B cell (primary cell): ENCODE measurements around the gene MRC2. TPM values are rescaled to one million over a fixed set of nuclear protein-coding genes. Genes with fewer than 3 reads are reported as not detected.

Source experiments
- ATAC-seq: fragments of 200-7000 bp; cut with Tn5 transposase; one replicate; pipeline ENCODE4 v1.10.0; 2021; ENCODE audit warnings: low read depth, mild to moderate bottlenecking, moderate number of reproducible peaks, moderate library complexity
- CTCF ChIA-PET: fragments of 350-600 bp; sonication (Branson Sonifier 250); formaldehyde crosslinking; loops from one replicate; lab custom pipeline; 2021; ENCODE audit warnings: antibody characterized with exemption, inconsistent platforms; lab: Charles Lee
- POLR2A ChIA-PET: fragments of 350-600 bp; sonication (Branson Sonifier 250); formaldehyde crosslinking; loops from one replicate; lab custom pipeline; 2021; ENCODE audit warnings: antibody characterized with exemption; lab: Charles Lee
- DNase-seq: peaks from one replicate; pipeline ENCODE4 v3.0.0; 2013
- H2AFZ ChIP-seq: 2 replicates; pipeline ENCODE4 v1.6.1; 2012; ENCODE audit warnings: mild to moderate bottlenecking, low read depth, low read length; ENCODE audit not compliant: insufficient read depth, poor library complexity, severe bottlenecking
- H3K27ac ChIP-seq, 2 donors: 1 replicate in 1 of 2; 2 replicates in 1 of 2; pipeline ENCODE4 v1.5.1; 2012 to 2013; ENCODE audit warnings: low read length in 2 of 2, mild to moderate bottlenecking in 2 of 2, moderate library complexity in 1 of 2
- H3K27me3 ChIP-seq, 4 experiments: fragments of 200-600 bp in 1 of 4; sonication (generic) in 1 of 4; replicated peaks in 1 of 4; 1 replicate in 2 of 4; 2 replicates in 2 of 4; pipeline versions ENCODE4 v1.6.1 to v1.7.0; 2013 to 2016; ENCODE audit warnings: low read length in 3 of 4, mild to moderate bottlenecking in 2 of 4, mixed read lengths in 1 of 4, moderate library complexity in 1 of 4; ENCODE audit not compliant: insufficient read depth in 4 of 4, control insufficient read depth in 3 of 4; ENCODE audit errors: control extremely low read depth in 1 of 4
- H3K36me3 ChIP-seq, 2 experiments: replicated peaks in 1 of 2; 1 replicate in 1 of 2; 2 replicates in 1 of 2; pipeline versions ENCODE4 v1.6.1 to v1.7.1; 2013; ENCODE audit warnings: low read length in 1 of 2; ENCODE audit not compliant: insufficient read depth in 2 of 2, control insufficient read depth in 1 of 2; ENCODE audit errors: control extremely low read depth in 1 of 2, extremely low read depth in 1 of 2
- H3K4me1 ChIP-seq, 2 donors: fragments of 200-600 bp in 1 of 2; sonication (generic) in 1 of 2; 1 replicate in 1 of 2; 2 replicates in 1 of 2; pipeline versions ENCODE4 v1.5.1 to v1.6.1; 2013 to 2017; ENCODE audit warnings: low read length in 2 of 2; ENCODE audit not compliant: control insufficient read depth in 2 of 2, insufficient read depth in 2 of 2
- H3K4me2 ChIP-seq: replicated peaks from 2 replicates; pipeline ENCODE3; 2012; ENCODE audit warnings: mild to moderate bottlenecking, low read depth, low read length; ENCODE audit not compliant: poor library complexity, severe bottlenecking
- H3K4me3 ChIP-seq, 5 experiments: fragments of 200-600 bp in 1 of 5; sonication (generic) in 1 of 5; 1 replicate in 3 of 5; 2 replicates in 2 of 5; pipeline versions ENCODE4 v1.5.1 to v1.7.0; 2011 to 2016; ENCODE audit warnings: low read length in 4 of 5, mild to moderate bottlenecking in 4 of 5, low read depth in 2 of 5, control low read depth in 1 of 5, moderate library complexity in 1 of 5; ENCODE audit not compliant: insufficient read depth in 1 of 5; ENCODE audit errors: control extremely low read depth in 1 of 5, extremely low read depth in 1 of 5
- H3K79me2 ChIP-seq: fragments of 200-600 bp; sonication (generic); one replicate; pipeline ENCODE4 v1.6.0; 2016; ENCODE audit warnings: low read length; ENCODE audit not compliant: control insufficient read depth, insufficient read depth
- H3K9ac ChIP-seq: fragments of 200-600 bp; sonication (generic); 2 replicates; pipeline ENCODE4 v1.6.1; 2017; ENCODE audit warnings: mild to moderate bottlenecking, low read length, moderate library complexity
- H3K9me3 ChIP-seq, 3 donors: one replicate each; pipeline versions ENCODE4 v1.6.1 to v1.7.1; 2013; ENCODE audit warnings: low read length in 2 of 3; ENCODE audit not compliant: control insufficient read depth in 2 of 3, insufficient read depth in 1 of 3; ENCODE audit errors: control extremely low read depth in 1 of 3
- H4K20me1 ChIP-seq: 2 replicates; pipeline ENCODE4 v1.6.0; 2012; ENCODE audit warnings: mild to moderate bottlenecking, low read length; ENCODE audit not compliant: insufficient read depth, control insufficient read depth, poor library complexity, severe bottlenecking
- H3K27ac Mint-ChIP-seq: one replicate; pipeline ENCODE4 v1.8.0; 2021; ENCODE audit warnings: mixed read lengths
- H3K27me3 Mint-ChIP-seq: one replicate; pipeline ENCODE4 v1.8.0; 2021; ENCODE audit warnings: mixed read lengths
- H3K4me1 Mint-ChIP-seq: one replicate; pipeline ENCODE4 v1.8.0; 2021; ENCODE audit warnings: mixed read lengths
- H3K4me3 Mint-ChIP-seq: one replicate; pipeline ENCODE4 v1.8.0; 2021; ENCODE audit warnings: mixed read lengths
- H3K9me3 Mint-ChIP-seq: one replicate; pipeline ENCODE4 v1.8.0; 2022; ENCODE audit warnings: mixed read lengths; ENCODE audit not compliant: insufficient read depth
- EZH2 ChIP-seq: IDR thresholded peaks from 2 replicates; pipeline ENCODE4 v1.6.1; 2012; ENCODE audit warnings: borderline replicate concordance, low read depth, mild to moderate bottlenecking, moderate library complexity, low read length; ENCODE audit not compliant: insufficient read depth, poor library complexity, severe bottlenecking
- WGBS: methylation state at CpG from one replicate; pipeline ENCODE4 v1.1.5; 2013; ENCODE audit warnings: missing lambda C conversion rate; ENCODE audit not compliant: insufficient coverage; 5-methylcytosine and 5-hydroxymethylcytosine counted together
- intact Hi-C: fragments of 100-400 bp; cut with micrococcal nuclease; formaldehyde crosslinking; loops from one replicate; pipeline ENCODE4 v1.10.0; 2022
- polyA plus RNA-seq: library from polyadenylated mRNA; depleted of rRNA; stranded (reverse); fragments of >200 nt; gene quantifications from 2 replicates; pipeline ENCODE4 v1.2.3, GENCODE V29; 2012
- total RNA-seq, 2 donors: library from RNA; stranded (reverse); fragments of 120-200 nt in 1 of 2; gene quantifications; 1 replicate in 1 of 2; 2 replicates in 1 of 2; pipeline versions ENCODE4 v1.2.3 to v1.2.4, GENCODE V29; 2013 to 2022
- TF ChIP-seq, protein P1 (sequence below): fragments of 200-600 bp; IDR thresholded peaks from one replicate; pipeline ENCODE4 v1.8.0; 2022; ENCODE audit warnings: antibody characterized with exemption, mild to moderate bottlenecking

MRC2 gene
- total and polyA plus RNA-seq, 2 donors (not counting 1 experiment from before 2014, with no cell fraction given) = 0.09 to 0.34 TPM

DNA sequence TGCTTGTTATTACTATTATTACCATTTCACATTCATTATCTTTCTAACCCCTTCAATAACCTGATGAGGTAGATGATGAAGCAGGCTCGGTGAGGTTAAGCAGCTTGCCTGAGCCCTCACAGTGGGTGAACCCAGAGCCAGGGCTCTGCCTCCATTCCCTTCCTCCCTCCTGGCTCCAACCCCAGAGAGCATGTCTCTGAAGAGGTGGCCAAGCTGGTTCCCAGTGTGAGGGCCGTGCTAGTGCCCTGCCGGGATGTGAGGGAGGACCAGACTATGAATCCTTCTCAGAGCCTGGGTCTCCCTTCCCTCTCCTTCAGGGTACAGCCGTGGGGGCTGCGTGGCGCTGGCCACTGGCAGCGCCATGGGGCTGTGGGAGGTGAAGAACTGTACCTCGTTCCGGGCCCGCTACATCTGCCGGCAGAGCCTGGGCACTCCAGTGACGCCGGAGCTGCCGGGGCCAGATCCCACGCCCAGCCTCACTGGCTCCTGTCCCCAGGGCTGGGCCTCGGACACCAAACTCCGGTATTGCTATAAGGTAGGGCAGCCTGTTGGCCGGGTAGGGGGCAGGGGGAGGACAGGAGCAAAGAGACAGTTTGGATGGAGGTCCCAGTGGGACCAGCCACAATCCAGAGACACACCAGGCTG lies 49.6 kb downstream of the MRC2 start:
- H3K27ac Mint-ChIP-seq = no peak overlapping the region
- no peak overlapping the region for H2AFZ ChIP-seq
- H4K20me1 ChIP-seq = no peaks in the 10 kb centered on the region
- DNase-seq (no peak), ATAC-seq (no peak)
- WGBS = 96% methylated on average over 13 of the region's 18 CpGs
- ChIA-PET CTCF (no interaction called here), POLR2A (no interaction called here)
- no peaks in the 10 kb centered on the region for H3K9me3 ChIP-seq
- TF ChIP-seq, protein P1, sequence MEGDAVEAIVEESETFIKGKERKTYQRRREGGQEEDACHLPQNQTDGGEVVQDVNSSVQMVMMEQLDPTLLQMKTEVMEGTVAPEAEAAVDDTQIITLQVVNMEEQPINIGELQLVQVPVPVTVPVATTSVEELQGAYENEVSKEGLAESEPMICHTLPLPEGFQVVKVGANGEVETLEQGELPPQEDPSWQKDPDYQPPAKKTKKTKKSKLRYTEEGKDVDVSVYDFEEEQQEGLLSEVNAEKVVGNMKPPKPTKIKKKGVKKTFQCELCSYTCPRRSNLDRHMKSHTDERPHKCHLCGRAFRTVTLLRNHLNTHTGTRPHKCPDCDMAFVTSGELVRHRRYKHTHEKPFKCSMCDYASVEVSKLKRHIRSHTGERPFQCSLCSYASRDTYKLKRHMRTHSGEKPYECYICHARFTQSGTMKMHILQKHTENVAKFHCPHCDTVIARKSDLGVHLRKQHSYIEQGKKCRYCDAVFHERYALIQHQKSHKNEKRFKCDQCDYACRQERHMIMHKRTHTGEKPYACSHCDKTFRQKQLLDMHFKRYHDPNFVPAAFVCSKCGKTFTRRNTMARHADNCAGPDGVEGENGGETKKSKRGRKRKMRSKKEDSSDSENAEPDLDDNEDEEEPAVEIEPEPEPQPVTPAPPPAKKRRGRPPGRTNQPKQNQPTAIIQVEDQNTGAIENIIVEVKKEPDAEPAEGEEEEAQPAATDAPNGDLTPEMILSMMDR = no peak
- TF ChIP-seq EZH2 = no peak
- peaks cover 4% of the 10 kb centered on the region for H3K27me3 Mint-ChIP-seq
- H3K27me3 ChIP-seq = no peaks in the 10 kb centered on the region
- no peaks in the 10 kb centered on the region for H3K36me3 ChIP-seq
- H3K27ac ChIP-seq = no peak overlapping the region
- no peak overlapping the region for H3K4me3 ChIP-seq
- H3K79me2 ChIP-seq = no peaks in the 10 kb centered on the region
- H3K4me2 ChIP-seq = no peak overlapping the region
- no peaks in the 10 kb centered on the region for H3K9me3 Mint-ChIP-seq
- no peak overlapping the region for H3K9ac ChIP-seq
- intact Hi-C loops = no loop called here
- no peak overlapping the region for H3K4me3 Mint-ChIP-seq
- H3K4me1 ChIP-seq = no peaks in the 10 kb centered on the region
- H3K4me1 Mint-ChIP-seq = no peaks in the 10 kb centered on the region

DNA sequence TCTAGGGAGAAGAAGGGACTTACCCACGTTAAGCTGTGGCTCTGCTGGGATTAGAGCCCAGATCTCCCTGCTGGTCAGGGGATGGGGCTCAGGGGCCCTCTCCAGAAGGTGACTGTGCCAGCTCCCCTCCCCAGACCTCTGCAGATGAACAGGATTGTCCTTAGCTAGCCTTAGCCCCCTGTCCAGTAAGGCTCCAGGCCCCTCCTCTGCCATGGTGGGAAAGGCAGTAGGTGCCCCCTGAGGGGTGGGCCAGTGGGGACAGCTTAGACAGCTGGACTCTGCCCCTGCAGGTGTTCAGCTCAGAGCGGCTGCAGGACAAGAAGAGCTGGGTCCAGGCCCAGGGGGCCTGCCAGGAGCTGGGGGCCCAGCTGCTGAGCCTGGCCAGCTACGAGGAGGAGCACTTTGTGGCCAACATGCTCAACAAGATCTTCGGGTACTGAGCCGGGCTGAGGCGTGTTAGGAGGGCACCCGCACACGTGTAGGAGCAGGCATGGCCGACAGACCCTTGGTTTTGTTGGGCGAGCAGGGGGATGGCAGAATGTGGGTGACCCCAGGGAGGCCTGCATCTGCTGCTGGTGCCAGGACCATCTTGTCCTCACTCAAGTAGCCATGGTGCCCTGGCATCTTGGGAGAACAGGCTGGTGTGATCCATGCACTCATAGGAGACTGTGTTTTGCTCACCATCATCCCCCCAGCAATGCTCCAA lies 50.9 kb downstream of the MRC2 start:
- no peak for ATAC-seq
- POLR2A ChIA-PET = no interaction called here
- no peaks in the 10 kb centered on the region for H3K4me1 ChIP-seq
- no peaks in the 10 kb centered on the region for H3K27me3 ChIP-seq
- no peak overlapping the region for H3K4me2 ChIP-seq
- no peak overlapping the region for H3K4me3 ChIP-seq
- no peak overlapping the region for H3K9ac ChIP-seq
- 88% methylated on average over 10 of the region's 10 CpGs for WGBS
- Mint-ChIP-seq H3K27me3 (no peaks in the 10 kb centered on the region), H3K9me3 (no peaks in the 10 kb centered on the region), H3K27ac (no peak overlapping the region), H3K4me3 (no peak overlapping the region), H3K4me1 (no peaks in the 10 kb centered on the region)
- no peaks in the 10 kb centered on the region for H3K79me2 ChIP-seq
- H2AFZ ChIP-seq = no peak overlapping the region
- no peaks in the 10 kb centered on the region for H3K9me3 ChIP-seq
- CTCF ChIA-PET = no interaction called here
- no peak for DNase-seq
- TF ChIP-seq EZH2 = no peak
- TF ChIP-seq, protein P1 = no peak
- intact Hi-C loops = no loop called here
- H3K27ac ChIP-seq = no peak overlapping the region
- no peaks in the 10 kb centered on the region for H4K20me1 ChIP-seq
- H3K36me3 ChIP-seq = no peaks in the 10 kb centered on the region
